ENCODE measurements around the gene PUM2.
A peak's percentile ranks its signal among the peaks of the same experiment; 100 is the strongest.

PUM2 gene

GRCh38 chr2:20396356-20397000, 45.8 kb upstream of the PUM2 start:
- Histone ChIP-seq H3K4me2 (ENCODE audit: low read length, poor library complexity, severe bottlenecking) (no peak overlapping the region), H3K9ac (ENCODE audit: low read length) (no peak overlapping the region), H3K18ac (ENCODE audit: low read depth in 1 of 2, low read length in 2 of 2) (no peak overlapping the region), H4K8ac (ENCODE audit: low read length) (no peak overlapping the region), H2AK5ac (ENCODE audit: low read length, severe bottlenecking) (peak overlapping the region; percentile 31), H3K23ac (ENCODE audit: low read length in 2 of 2) (peak overlapping the region in 1 of 2 experiments; percentile 11), H4K91ac (ENCODE audit: low read length) (no peak overlapping the region), H3K36me3 (ENCODE audit: control insufficient read depth in 1 of 2, insufficient read depth in 2 of 2, low read depth in 1 of 2, low read length in 2 of 2) (no peaks in the 10 kb centered on the region), H3K27ac (ENCODE audit: low read length, poor library complexity, severe bottlenecking) (no peak overlapping the region), H2BK15ac (ENCODE audit: low read depth, poor library complexity, severe bottlenecking) (peak overlapping the region; percentile 49), H2BK120ac (ENCODE audit: low read depth, low read length) (no peak overlapping the region), H3K4ac (ENCODE audit: low read depth in 1 of 2, low read length in 2 of 2) (no peak overlapping the region), H2BK5ac (ENCODE audit: low read depth, low read length, poor library complexity, severe bottlenecking) (no peak overlapping the region), H3K4me1 (ENCODE audit: control insufficient read depth, insufficient read depth, low read depth, low read length) (peaks cover 13% of the 10 kb centered on the region), H3K27me3 (ENCODE audit: control insufficient read depth in 1 of 2, insufficient read depth in 1 of 2, low read length in 2 of 2) (peaks cover 0 to 23% of the 10 kb centered on the region in 2 experiments), H3K79me1 (replicated peaks; ENCODE audit: low read length, poor library complexity, severe bottlenecking) (no peaks in the 10 kb centered on the region), H2BK12ac (ENCODE audit: low read length in 2 of 2) (peak overlapping the region; percentile 19 to 51), H3K9me3 (ENCODE audit: control insufficient read depth, low read length) (no peaks in the 10 kb centered on the region), H2AFZ (ENCODE audit: low read depth, low read length) (no peak overlapping the region), H3K4me3 (ENCODE audit: insufficient read depth in 1 of 2, low read depth in 1 of 2, low read length in 2 of 2) (no peak overlapping the region), H3K14ac (ENCODE audit: low read length in 2 of 2) (peak overlapping the region in 1 of 2 experiments; percentile 39)
- WGBS = 90% methylated on average over 9 of the region's 9 CpGs
- DNase-seq = no peak

GRCh38 chr2:20393986-20394385, 43.3 kb upstream of the PUM2 start:
- Histone ChIP-seq H2BK120ac (ENCODE audit: low read depth, low read length) (no peak overlapping the region), H3K23ac (ENCODE audit: low read length in 2 of 2) (no peak overlapping the region), H3K18ac (ENCODE audit: low read depth in 1 of 2, low read length in 2 of 2) (no peak overlapping the region), H2BK12ac (ENCODE audit: low read length in 2 of 2) (no peak overlapping the region), H3K79me1 (replicated peaks; ENCODE audit: low read length, poor library complexity, severe bottlenecking) (no peaks in the 10 kb centered on the region), H3K9me3 (ENCODE audit: control insufficient read depth, low read length) (no peaks in the 10 kb centered on the region), H3K4ac (ENCODE audit: low read depth in 1 of 2, low read length in 2 of 2) (no peak overlapping the region), H3K14ac (ENCODE audit: low read length in 2 of 2) (no peak overlapping the region), H3K27ac (ENCODE audit: low read length, poor library complexity, severe bottlenecking) (no peak overlapping the region), H4K91ac (ENCODE audit: low read length) (no peak overlapping the region), H3K9ac (ENCODE audit: low read length) (no peak overlapping the region), H2AK5ac (ENCODE audit: low read length, severe bottlenecking) (no peak overlapping the region), H3K4me2 (ENCODE audit: low read length, poor library complexity, severe bottlenecking) (no peak overlapping the region), H4K8ac (ENCODE audit: low read length) (no peak overlapping the region), H2BK5ac (ENCODE audit: low read depth, low read length, poor library complexity, severe bottlenecking) (no peak overlapping the region), H3K36me3 (ENCODE audit: control insufficient read depth in 1 of 2, insufficient read depth in 2 of 2, low read depth in 1 of 2, low read length in 2 of 2) (no peaks in the 10 kb centered on the region), H3K4me3 (ENCODE audit: insufficient read depth in 1 of 2, low read depth in 1 of 2, low read length in 2 of 2) (no peak overlapping the region), H3K4me1 (ENCODE audit: control insufficient read depth, insufficient read depth, low read depth, low read length) (peaks cover 11% of the 10 kb centered on the region), H3K27me3 (ENCODE audit: control insufficient read depth in 1 of 2, insufficient read depth in 1 of 2, low read length in 2 of 2) (peaks cover 0 to 37% of the 10 kb centered on the region in 2 experiments), H2AFZ (ENCODE audit: low read depth, low read length) (no peak overlapping the region), H2BK15ac (ENCODE audit: low read depth, poor library complexity, severe bottlenecking) (no peak overlapping the region)
- WGBS = 90% methylated on average over 4 of the region's 4 CpGs
- DNase-seq = no peak

- Histone ChIP-seq H3K79me1 (replicated peaks; ENCODE audit: low read length, poor library complexity, severe bottlenecking) (no peaks in the 10 kb centered on the region), H3K27ac (ENCODE audit: low read length, poor library complexity, severe bottlenecking) (no peak overlapping the region), H3K4me3 (ENCODE audit: insufficient read depth in 1 of 2, low read depth in 1 of 2, low read length in 2 of 2) (no peak overlapping the region), H3K4me2 (ENCODE audit: low read length, poor library complexity, severe bottlenecking) (no peak overlapping the region), H2BK120ac (ENCODE audit: low read depth, low read length) (no peak overlapping the region), H3K9ac (ENCODE audit: low read length) (no peak overlapping the region), H3K4ac (ENCODE audit: low read depth in 1 of 2, low read length in 2 of 2) (no peak overlapping the region), H3K36me3 (ENCODE audit: control insufficient read depth in 1 of 2, insufficient read depth in 2 of 2, low read depth in 1 of 2, low read length in 2 of 2) (no peaks in the 10 kb centered on the region), H3K27me3 (ENCODE audit: control insufficient read depth in 1 of 2, insufficient read depth in 1 of 2, low read length in 2 of 2) (peaks cover 0 to 48% of the 10 kb centered on the region in 2 experiments), H2AK5ac (ENCODE audit: low read length, severe bottlenecking) (no peak overlapping the region), H2BK5ac (ENCODE audit: low read depth, low read length, poor library complexity, severe bottlenecking) (no peak overlapping the region), H3K23ac (ENCODE audit: low read length in 2 of 2) (no peak overlapping the region), H4K91ac (ENCODE audit: low read length) (no peak overlapping the region), H2AFZ (ENCODE audit: low read depth, low read length) (no peak overlapping the region), H3K4me1 (ENCODE audit: control insufficient read depth, insufficient read depth, low read depth, low read length) (peaks cover 7% of the 10 kb centered on the region), H4K8ac (ENCODE audit: low read length) (no peak overlapping the region), H3K9me3 (ENCODE audit: control insufficient read depth, low read length) (no peaks in the 10 kb centered on the region), H2BK12ac (ENCODE audit: low read length in 2 of 2) (no peak overlapping the region), H2BK15ac (ENCODE audit: low read depth, poor library complexity, severe bottlenecking) (no peak overlapping the region), H3K18ac (ENCODE audit: low read depth in 1 of 2, low read length in 2 of 2) (no peak overlapping the region), H3K14ac (ENCODE audit: low read length in 2 of 2) (no peak overlapping the region)
- DNase-seq = no peak
- 75% methylated on average over 8 of the region's 8 CpGs for WGBS
Observed at GRCh38 chr2:20391951-20392699, 41.5 kb upstream of the PUM2 start.

- no peak overlapping the region for H3K18ac ChIP-seq (ENCODE audit: low read depth in 1 of 2, low read length in 2 of 2)
- peaks cover 16% of the 10 kb centered on the region for H3K4me1 ChIP-seq (ENCODE audit: control insufficient read depth, insufficient read depth, low read depth, low read length)
- no peak overlapping the region for H3K23ac ChIP-seq (ENCODE audit: low read length in 2 of 2)
- H3K27me3 ChIP-seq (ENCODE audit: control insufficient read depth in 1 of 2, insufficient read depth in 1 of 2, low read length in 2 of 2) = peaks cover 0 to 44% of the 10 kb centered on the region in 2 experiments
- no peak overlapping the region for H2AFZ ChIP-seq (ENCODE audit: low read depth, low read length)
- no peak overlapping the region for H2BK5ac ChIP-seq (ENCODE audit: low read depth, low read length, poor library complexity, severe bottlenecking)
- no peaks in the 10 kb centered on the region for H3K9me3 ChIP-seq (ENCODE audit: control insufficient read depth, low read length)
- H3K4ac ChIP-seq (ENCODE audit: low read depth in 1 of 2, low read length in 2 of 2) = no peak overlapping the region
- H2AK5ac ChIP-seq (ENCODE audit: low read length, severe bottlenecking) = no peak overlapping the region
- no peak overlapping the region for H4K91ac ChIP-seq (ENCODE audit: low read length)
- no peak overlapping the region for H2BK12ac ChIP-seq (ENCODE audit: low read length in 2 of 2)
- no peak overlapping the region for H2BK120ac ChIP-seq (ENCODE audit: low read depth, low read length)
- no peaks in the 10 kb centered on the region for H3K36me3 ChIP-seq (ENCODE audit: control insufficient read depth in 1 of 2, insufficient read depth in 2 of 2, low read depth in 1 of 2, low read length in 2 of 2)
- H3K14ac ChIP-seq (ENCODE audit: low read length in 2 of 2) = no peak overlapping the region
- no peak overlapping the region for H3K4me3 ChIP-seq (ENCODE audit: insufficient read depth in 1 of 2, low read depth in 1 of 2, low read length in 2 of 2)
- 92% methylated on average over 7 of the region's 7 CpGs for WGBS
- H4K8ac ChIP-seq (ENCODE audit: low read length) = no peak overlapping the region
- DNase-seq = no peak
- H3K9ac ChIP-seq (ENCODE audit: low read length) = no peak overlapping the region
- no peak overlapping the region for H2BK15ac ChIP-seq (ENCODE audit: low read depth, poor library complexity, severe bottlenecking)
- H3K27ac ChIP-seq (ENCODE audit: low read length, poor library complexity, severe bottlenecking) = no peak overlapping the region
- H3K79me1 ChIP-seq (replicated peaks; ENCODE audit: low read length, poor library complexity, severe bottlenecking) = no peaks in the 10 kb centered on the region
- no peak overlapping the region for H3K4me2 ChIP-seq (ENCODE audit: low read length, poor library complexity, severe bottlenecking)
Observed at GRCh38 chr2:20390524-20391123, 40.0 kb upstream of the PUM2 start.
